ENCODE results near the gene DNAAF3. TPM values are rescaled to one million over a fixed set of nuclear protein-coding genes. Genes with fewer than 3 reads are reported as not detected.

Gene DNAAF3
- total RNA-seq, 3 donors from 2014 or later: 0.54 to 1.0 (median 0.69) TPM

DNA sequence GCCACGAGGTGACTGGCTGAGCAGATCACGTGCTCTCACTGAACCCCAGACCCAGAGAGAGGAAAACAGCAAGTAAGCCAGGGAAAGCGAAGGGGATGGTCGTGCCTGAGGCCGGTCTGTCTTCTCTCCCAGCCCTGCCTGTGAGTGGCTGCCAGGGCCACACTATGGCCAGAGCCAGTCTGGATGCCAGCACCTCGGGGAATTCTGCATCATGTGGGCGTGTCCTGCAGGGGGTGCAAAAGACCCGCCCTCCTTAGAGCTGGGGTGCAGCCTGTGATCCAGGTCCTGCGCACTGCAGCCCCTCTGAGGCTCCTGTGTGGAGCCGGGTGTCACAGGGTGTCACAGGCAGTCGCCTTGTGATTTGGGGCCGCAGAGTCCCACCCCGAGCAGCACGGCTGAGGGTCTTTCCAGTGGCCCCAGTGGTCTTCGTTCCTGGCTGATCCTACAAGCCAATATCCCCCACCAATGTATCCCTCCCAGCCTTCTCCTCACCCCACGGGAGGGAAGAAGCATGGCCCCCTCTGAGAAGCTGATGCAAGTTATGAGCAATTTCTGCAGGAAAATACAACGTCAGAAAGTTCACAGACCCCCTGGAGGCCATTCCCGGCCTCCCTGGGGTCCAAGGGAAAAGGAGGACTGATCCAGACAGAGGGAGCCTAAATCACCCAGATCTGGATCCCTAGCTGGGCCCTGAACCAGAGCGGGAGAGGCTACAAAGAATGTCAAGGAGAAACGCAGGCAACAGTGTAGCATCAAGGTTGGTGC, 56.7 kb downstream of the DNAAF3 start:
- TF ChIP-seq, protein P1, sequence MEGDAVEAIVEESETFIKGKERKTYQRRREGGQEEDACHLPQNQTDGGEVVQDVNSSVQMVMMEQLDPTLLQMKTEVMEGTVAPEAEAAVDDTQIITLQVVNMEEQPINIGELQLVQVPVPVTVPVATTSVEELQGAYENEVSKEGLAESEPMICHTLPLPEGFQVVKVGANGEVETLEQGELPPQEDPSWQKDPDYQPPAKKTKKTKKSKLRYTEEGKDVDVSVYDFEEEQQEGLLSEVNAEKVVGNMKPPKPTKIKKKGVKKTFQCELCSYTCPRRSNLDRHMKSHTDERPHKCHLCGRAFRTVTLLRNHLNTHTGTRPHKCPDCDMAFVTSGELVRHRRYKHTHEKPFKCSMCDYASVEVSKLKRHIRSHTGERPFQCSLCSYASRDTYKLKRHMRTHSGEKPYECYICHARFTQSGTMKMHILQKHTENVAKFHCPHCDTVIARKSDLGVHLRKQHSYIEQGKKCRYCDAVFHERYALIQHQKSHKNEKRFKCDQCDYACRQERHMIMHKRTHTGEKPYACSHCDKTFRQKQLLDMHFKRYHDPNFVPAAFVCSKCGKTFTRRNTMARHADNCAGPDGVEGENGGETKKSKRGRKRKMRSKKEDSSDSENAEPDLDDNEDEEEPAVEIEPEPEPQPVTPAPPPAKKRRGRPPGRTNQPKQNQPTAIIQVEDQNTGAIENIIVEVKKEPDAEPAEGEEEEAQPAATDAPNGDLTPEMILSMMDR (IDR thresholded peaks at IDR 0.05): no peak
- Histone ChIP-seq H3K4me1 (ENCODE audit: low read depth) (no peaks in the 10 kb centered on the region), H3K4me3 (no peak overlapping the region), H3K36me3 (ENCODE audit: low read depth) (no peaks in the 10 kb centered on the region), H3K9me3 (no peaks in the 10 kb centered on the region)
- DNase-seq (peak in 1 of 3 donors; percentile 43), ATAC-seq (no peak)
- intact Hi-C loops (cut with DNase I, micrococcal nuclease): no loop called here

Small RNA genes within 50 kb of the gene (microRNA-seq; reads per million reads assigned to microRNA genes)
- gene MIR7975: not detected

Other genes with a start within 250 kb of the DNAAF3 start
- gene NLRP7, start 219.1 kb downstream of the DNAAF3 start, total RNA-seq: under 1 TPM in 1 of 3 donors, not detected in 2; 0.12 TPM
- 10 to 100 TPM in 1 of 3 donors, 1 to 10 TPM in 2; 2.1 to 10.7 (median 6.3) TPM for gene NLRP2, start 200.2 kb downstream of the DNAAF3 start, total RNA-seq
- 1 to 10 TPM in 1 of 3 donors, under 1 TPM in 2; 0.22 to 1.4 (median 0.32) TPM for gene GP6, start 128.3 kb downstream of the DNAAF3 start, total RNA-seq
- 10 to 100 TPM; 46.1 to 59.5 (median 55.0) TPM for gene RDH13, start 103.5 kb downstream of the DNAAF3 start, total RNA-seq
- 10 to 100 TPM; 20.7 to 79.6 (median 36.0) TPM for gene EPS8L1, start 90.7 kb downstream of the DNAAF3 start, total RNA-seq
- 100 to 1,000 TPM in 2 of 3 donors, 10 to 100 TPM in 1; 99.8 to 236 (median 112) TPM for gene PPP1R12C, start 49.0 kb downstream of the DNAAF3 start, total RNA-seq
- 1 to 10 TPM in 1 of 3 donors, under 1 TPM in 2; 0.63 to 1.1 (median 0.65) TPM for gene TNNT1, start 17.4 kb downstream of the DNAAF3 start, total RNA-seq
- 1 to 10 TPM in 1 of 3 donors, not detected in 2; 2.2 TPM for gene TNNI3, start 8.9 kb downstream of the DNAAF3 start, total RNA-seq
- gene SYT5, start 13.7 kb upstream of the DNAAF3 start, total RNA-seq: 1 to 10 TPM; 1.0 to 2.9 (median 1.2) TPM
- gene PTPRH, start 42.9 kb upstream of the DNAAF3 start, total RNA-seq: 100 to 1,000 TPM in 1 of 3 donors, 10 to 100 TPM in 2; 62.3 to 181 (median 94.8) TPM
- gene TMEM86B, start 62.1 kb upstream of the DNAAF3 start, total RNA-seq: 1 to 10 TPM; 3.4 to 4.5 (median 3.7) TPM
- 10 to 100 TPM; 60.0 to 72.9 (median 65.9) TPM for gene PPP6R1, start 92.4 kb upstream of the DNAAF3 start, total RNA-seq
- gene HSPBP1, start 113.5 kb upstream of the DNAAF3 start, total RNA-seq: 10 to 100 TPM; 25.6 to 36.0 (median 29.5) TPM
- gene BRSK1, start 117.4 kb upstream of the DNAAF3 start, total RNA-seq: 10 to 100 TPM in 1 of 3 donors, 1 to 10 TPM in 2; 1.6 to 18.1 (median 1.9) TPM
- gene TMEM150B, start 158.7 kb upstream of the DNAAF3 start, total RNA-seq: 10 to 100 TPM; 31.6 to 62.1 (median 36.4) TPM
- 10 to 100 TPM; 14.7 to 19.3 (median 16.5) TPM for gene KMT5C, start 173.3 kb upstream of the DNAAF3 start, total RNA-seq
- 10 to 100 TPM; 16.6 to 30.0 (median 17.2) TPM for gene COX6B2, start 188.1 kb upstream of the DNAAF3 start, total RNA-seq
- gene GARIN5B, start 196.6 kb upstream of the DNAAF3 start, total RNA-seq: not detected
- gene IL11, start 203.8 kb upstream of the DNAAF3 start, total RNA-seq: under 1 TPM; 0.24 to 0.32 (median 0.29) TPM
- gene TMEM190, start 210.2 kb upstream of the DNAAF3 start, total RNA-seq: not detected
- 10 to 100 TPM; 31.4 to 84.2 (median 68.0) TPM for gene TMEM238, start 217.7 kb upstream of the DNAAF3 start, total RNA-seq
- 1,000 to 10,000 TPM in 2 of 3 donors, 100 to 1,000 TPM in 1; 942 to 1,365 (median 1,241) TPM for gene RPL28, start 219.3 kb upstream of the DNAAF3 start, total RNA-seq
- gene UBE2S, start 241.2 kb upstream of the DNAAF3 start, total RNA-seq: 10 to 100 TPM; 14.0 to 41.6 (median 23.0) TPM